HepG2 (cell line): ENCODE results near the gene CYP26A1. TPM values are rescaled to one million over a fixed set of nuclear protein-coding genes. Genes with fewer than 3 reads are reported as not detected.
A peak's percentile ranks its signal among the peaks of the same experiment; 100 is the strongest.

Experiments
- ARNTL ChIP-seq: sonication (generic); formaldehyde crosslinking; IDR thresholded peaks from 2 replicates; pipeline ENCODE4 v1.4.0; 2020; ENCODE audit warnings: mild to moderate bottlenecking, missing genetic modification reagents
- ATF2 ChIP-seq: sonication (generic); formaldehyde crosslinking; IDR thresholded peaks from 2 replicates; pipeline ENCODE4 v1.4.0; 2020; ENCODE audit warnings: missing genetic modification reagents
- CEBPG ChIP-seq: IDR thresholded peaks from 2 replicates; pipeline ENCODE4 v1.6.1; 2016
- FOXP4 ChIP-seq: sonication (generic); formaldehyde crosslinking; IDR thresholded peaks from 2 replicates; pipeline ENCODE4 v1.4.0; 2020; ENCODE audit warnings: missing genetic modification reagents
- GATA4 ChIP-seq: sonication (generic); IDR thresholded peaks from 2 replicates; pipeline ENCODE4 v1.6.1; 2016; ENCODE audit warnings: antibody characterized with exemption, low read depth, borderline replicate concordance
- MAFG ChIP-seq: sonication (generic); formaldehyde crosslinking; IDR thresholded peaks from 2 replicates; pipeline ENCODE4 v1.5.1; 2020; ENCODE audit warnings: mild to moderate bottlenecking, missing genetic modification reagents
- MED13 ChIP-seq: sonication (generic); formaldehyde crosslinking; IDR thresholded peaks from 2 replicates; pipeline ENCODE4 v1.5.0; 2020; ENCODE audit warnings: missing genetic modification reagents
- NCOR1 ChIP-seq: fragments of 200-600 bp; sonication (generic); IDR thresholded peaks from 2 replicates; pipeline ENCODE4 v1.7.0; 2017; ENCODE audit warnings: antibody characterized with exemption, low read length, borderline replicate concordance
- PBX2 ChIP-seq: IDR thresholded peaks from 2 replicates; pipeline ENCODE4 v1.6.1; 2016; ENCODE audit warnings: control low read depth
- PHF21A ChIP-seq: sonication (generic); formaldehyde crosslinking; IDR thresholded peaks from 2 replicates; pipeline ENCODE4 v1.5.0; 2020; ENCODE audit warnings: mild to moderate bottlenecking, missing genetic modification reagents
- POLR2AphosphoS5 ChIP-seq: IDR thresholded peaks from 2 replicates; pipeline ENCODE4 v1.6.1; 2012; ENCODE audit warnings: low read depth, low read length
- PREB ChIP-seq: sonication (generic); formaldehyde crosslinking; IDR thresholded peaks from 2 replicates; pipeline ENCODE4 v1.4.0; 2020; ENCODE audit warnings: missing genetic modification reagents
- SALL1 ChIP-seq: sonication (generic); formaldehyde crosslinking; IDR thresholded peaks from 2 replicates; pipeline ENCODE4 v1.8.0; 2022; ENCODE audit warnings: mild to moderate bottlenecking, missing genetic modification reagents
- SRSF1 ChIP-seq: fragments of 200-400 bp; formaldehyde crosslinking; optimal IDR thresholded peaks from 2 replicates; pipeline ENCODE3; 2017; ENCODE audit warnings: mild to moderate bottlenecking, low read depth, low read length, moderate library complexity
- TAF1 ChIP-seq: sonication (generic); formaldehyde crosslinking; IDR thresholded peaks from 2 replicates; pipeline ENCODE4 v1.4.0; 2020; ENCODE audit warnings: missing genetic modification reagents
- ZBTB21 ChIP-seq: sonication (generic); formaldehyde crosslinking; IDR thresholded peaks from 2 replicates; pipeline ENCODE4 v1.4.0; 2020; ENCODE audit warnings: missing genetic modification reagents
- ZFP37 ChIP-seq: sonication (generic); formaldehyde crosslinking; IDR thresholded peaks from 2 replicates; pipeline ENCODE4 v1.4.0; 2020; ENCODE audit warnings: missing genetic modification reagents, borderline replicate concordance
- ZIK1 ChIP-seq: sonication (generic); formaldehyde crosslinking; IDR thresholded peaks from 2 replicates; pipeline ENCODE4 v1.5.0; 2020; ENCODE audit warnings: mild to moderate bottlenecking, low read depth, missing genetic modification reagents, borderline replicate concordance
- ZNF205 ChIP-seq: IDR thresholded peaks from 2 replicates; pipeline ENCODE4 v1.6.1; 2018; ENCODE audit warnings: missing biosample characterization, missing genetic modification reagents
- ZNF3 ChIP-seq: IDR thresholded peaks from 2 replicates; pipeline ENCODE4 v1.7.0; 2017; ENCODE audit warnings: inconsistent platforms
- ZNF431 ChIP-seq: sonication (generic); formaldehyde crosslinking; IDR thresholded peaks from 2 replicates; pipeline ENCODE4 v1.9.0; 2022; ENCODE audit warnings: missing genetic modification reagents, low read depth, mild to moderate bottlenecking, borderline replicate concordance
- ZNF460 ChIP-seq: sonication (generic); formaldehyde crosslinking; IDR thresholded peaks from 2 replicates; pipeline ENCODE4 v1.5.1; 2020; ENCODE audit warnings: missing genetic modification reagents, mild to moderate bottlenecking, borderline replicate concordance
- ZNF800 ChIP-seq: sonication (generic); formaldehyde crosslinking; IDR thresholded peaks from 2 replicates; pipeline ENCODE4 v1.4.0; 2020; ENCODE audit warnings: missing genetic modification reagents
- ZSCAN20 ChIP-seq: sonication (generic); formaldehyde crosslinking; IDR thresholded peaks from 2 replicates; pipeline ENCODE4 v1.4.0; 2020; ENCODE audit warnings: missing genetic modification reagents, mild to moderate bottlenecking, borderline replicate concordance
- ZSCAN29 ChIP-seq: sonication (generic); formaldehyde crosslinking; conservative IDR thresholded peaks from 2 replicates; pipeline ENCODE4 v1.4.0; 2020; ENCODE audit warnings: mild to moderate bottlenecking, missing genetic modification reagents
- polyA plus RNA-seq, 8 experiments: library from polyadenylated mRNA; depleted of rRNA in 3 of 8; stranded (reverse) in 7 of 8; unstranded in 1 of 8; fragments of >200 nt; fragmentation: Illumina TruSeq in 4 of 8; extraction: Trizol in 4 of 8; gene quantifications; 2 replicates each; pipeline versions ENCODE4 v1.2.1 to v1.2.3, GENCODE V29; 2011 to 2016; ENCODE audit warnings: low read depth in 4 of 8, missing spikeins in 1 of 8, mixed read lengths in 1 of 8; ENCODE audit not compliant: insufficient read depth in 1 of 8
- total RNA-seq, 5 experiments: library from RNA; depleted of rRNA; stranded (reverse); fragments of >200 nt; fragmentation: Illumina TruSeq; extraction: Trizol; gene quantifications; 2 replicates each; pipeline ENCODE4 v1.2.3, GENCODE V29; 2016; ENCODE audit warnings: low read depth in 1 of 5

The CYP26A1 gene
- total and polyA plus RNA-seq, 2 of the 13 experiments (the other 11 are each of a cell fraction or from before 2014, with no cell fraction given): 0.15 TPM; not detected in 1

- TF ChIP-seq ZNF205 (CRISPR knock-in tag) (no peak), GATA4 (no peak), PHF21A (CRISPR knock-in tag) (no peak), ZNF800 (no peak), TAF1 (CRISPR knock-in tag) (no peak), ZIK1 (CRISPR knock-in tag) (no peak), ZSCAN29 (CRISPR knock-in tag) (no peak), PBX2 (CRISPR knock-in tag) (no peak), ARNTL (CRISPR knock-in tag) (no peak), FOXP4 (CRISPR knock-in tag) (peak; percentile 76), ZBTB21 (no peak), SALL1 (peak; percentile 46; the same call in 1 of the 2 replicates), ZNF431 (no peak), ZNF460 (CRISPR knock-in tag) (peak; percentile 39), MED13 (CRISPR knock-in tag) (no peak), PREB (CRISPR knock-in tag) (no peak), ZFP37 (CRISPR knock-in tag) (no peak), POLR2AphosphoS5 (no peak), ATF2 (CRISPR knock-in tag) (no peak), CEBPG (CRISPR knock-in tag) (peak; percentile 74), NCOR1 (0 out of 2 replicates have a peak, but pooled peaks have one; percentile 6), ZSCAN20 (CRISPR knock-in tag) (no peak), MAFG (CRISPR knock-in tag) (no peak), ZNF3 (CRISPR knock-in tag) (peak; percentile 94), SRSF1 (no peak)
These were observed 41.4 kb upstream of the CYP26A1 start (continued) for GRCh38 chr10:93032105-93032808.
